Ecto neural progenitor cell (in vitro differentiated cells): ENCODE results near the gene DNAAF1.
"Not testable (repeated sequence)": the region's sequence is repeated elsewhere in the genome, so short reads cannot be mapped to it uniquely, and the experiment has no call there.

ENCODE experiments used
- DNase-seq: peaks from one replicate; pipeline ENCODE4 v3.0.0-alpha.2; 2018; ENCODE audit warnings: low spot score

Gene DNAAF1

DNA sequence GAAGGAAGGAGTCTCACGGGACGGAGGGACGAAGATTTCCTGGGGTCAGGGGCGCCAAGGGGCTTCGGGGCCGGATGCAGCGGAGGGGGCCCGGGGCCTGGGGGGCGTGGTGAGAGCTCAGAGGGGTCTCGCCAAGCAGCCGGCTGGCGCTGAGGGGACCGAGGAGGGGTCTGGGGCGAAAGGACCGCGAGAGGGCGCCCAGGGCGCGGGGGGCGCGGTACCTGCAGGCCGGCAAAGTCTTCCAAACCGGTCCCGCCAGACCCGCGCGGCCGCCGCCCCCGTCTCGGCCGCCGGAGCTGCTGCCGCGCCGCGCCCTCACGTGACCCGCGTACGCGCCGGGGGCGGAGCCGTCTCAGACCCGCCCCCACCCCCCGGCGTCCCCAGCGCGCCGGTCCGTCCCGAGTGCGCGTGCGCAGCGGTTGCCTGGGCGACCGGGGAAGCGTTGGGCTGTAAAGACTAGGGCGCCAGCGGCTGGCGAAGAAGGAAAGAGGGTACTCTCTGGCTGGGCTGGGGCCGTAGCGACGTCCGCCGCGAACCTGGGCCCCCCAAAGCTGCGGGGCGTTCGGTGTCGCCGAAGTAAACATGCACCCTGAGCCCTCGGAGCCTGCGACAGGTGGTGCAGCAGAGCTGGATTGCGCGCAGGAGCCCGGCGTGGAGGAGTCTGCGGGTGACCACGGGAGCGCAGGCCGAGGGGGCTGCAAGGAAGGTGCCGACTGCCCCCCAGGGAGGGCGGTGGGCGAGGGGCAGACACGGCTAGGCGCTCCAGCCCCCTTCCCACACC lies at the start of gene DNAAF1, which contains the start of gene HSDL1:
Gene DNAAF1 (plus strand): TSS at position 450 of the 781 bp plus-strand sequence. CDS start 133 bp downstream, at position 583.
Gene HSDL1 (minus strand): TSS at position 319 of the 781 bp plus-strand sequence. CDS start 13,856 bp downstream, outside the sequence.
- peak; percentile 97 for DNase-seq

- DNase-seq, result no peak
Measured at GRCh38 chr16:84095466-84095865, 49.6 kb upstream of the DNAAF1 start.

GRCh38 chr16:84096447-84097005 lies 48.6 kb upstream of the DNAAF1 start:
- no peak for DNase-seq

DNA sequence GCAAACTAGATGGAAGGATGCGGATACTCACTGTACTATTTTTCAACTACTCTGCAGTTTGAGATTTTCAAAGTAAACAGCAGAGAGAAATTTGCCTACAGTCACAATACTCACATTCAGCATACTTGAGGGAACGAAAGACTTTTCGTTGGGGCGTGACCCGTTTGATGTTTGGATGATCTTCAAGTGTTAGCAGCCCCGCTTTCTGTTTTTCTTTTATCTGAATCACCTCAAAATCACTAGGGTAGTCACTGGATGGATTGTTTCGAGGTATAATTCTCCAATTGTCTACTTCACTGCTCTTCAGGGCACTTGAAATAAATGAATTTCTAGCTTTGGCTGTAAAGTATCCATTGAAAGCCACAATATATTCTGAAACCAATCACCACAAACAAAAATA lies 46.2 kb upstream of the DNAAF1 start:
- no peak for DNase-seq

DNA sequence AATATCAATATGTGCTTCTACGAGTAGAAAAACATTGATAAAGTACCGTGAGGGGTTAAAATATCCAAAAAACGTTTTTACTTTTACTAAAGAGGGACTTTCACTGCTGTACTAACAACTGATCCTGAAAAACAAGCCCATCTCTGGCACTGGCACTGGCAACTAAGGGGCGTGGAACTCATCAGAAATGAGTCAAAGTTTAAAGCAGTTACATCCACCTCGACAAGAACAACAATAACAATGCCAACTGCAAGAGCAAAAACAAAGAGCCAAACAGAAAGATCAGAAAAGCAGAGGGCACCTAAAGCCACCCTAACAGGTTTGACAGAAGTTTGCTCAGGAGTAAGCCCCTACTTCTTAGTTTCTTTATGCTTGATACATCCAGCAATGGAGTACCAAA lies 41.4 kb upstream of the DNAAF1 start:
- DNase-seq, result no peak

- no peak for DNase-seq
Measured at GRCh38 chr16:84104231-84104630, 40.9 kb upstream of the DNAAF1 start.

- no peak for DNase-seq
Measured at GRCh38 chr16:84105301-84105815, 39.8 kb upstream of the DNAAF1 start.

GRCh38 chr16:84105948-84106740 lies 39.0 kb upstream of the DNAAF1 start:
- DNase-seq, result no peak

- no peak for DNase-seq
Measured at GRCh38 chr16:84107921-84108320, 37.2 kb upstream of the DNAAF1 start.

- no peak for DNase-seq
Measured at GRCh38 chr16:84109598-84110335, 35.3 kb upstream of the DNAAF1 start.

GRCh38 chr16:84110527-84110926 lies 34.6 kb upstream of the DNAAF1 start:
- DNase-seq, result no peak

- no peak for DNase-seq
Measured at GRCh38 chr16:84111525-84111924, 33.6 kb upstream of the DNAAF1 start.

DNA sequence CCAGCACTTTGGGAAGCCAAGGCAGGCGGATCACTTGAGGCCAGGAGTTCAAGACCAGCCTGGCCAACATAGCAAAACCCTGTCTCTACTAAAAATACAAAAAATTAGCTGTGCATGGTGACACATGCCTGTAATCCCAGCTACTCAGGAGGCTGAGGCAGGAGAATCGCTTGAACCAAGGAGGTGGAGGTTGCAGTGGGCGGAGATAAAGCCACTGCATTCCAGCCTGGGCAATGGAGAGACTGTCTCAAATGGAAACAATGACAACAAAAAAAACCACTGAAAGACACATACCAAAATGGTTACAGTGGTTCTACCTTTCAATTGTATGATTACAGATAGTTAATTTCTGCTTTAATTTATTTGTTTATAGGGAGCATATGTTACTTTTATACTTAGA lies 33.2 kb upstream of the DNAAF1 start:
- DNase-seq, result not testable (repeated sequence)

- DNase-seq, result no peak
Measured at GRCh38 chr16:84115919-84116719, 29.0 kb upstream of the DNAAF1 start.

- peak; percentile 99 for DNase-seq
Measured at GRCh38 chr16:84116720-84117493, 28.2 kb upstream of the DNAAF1 start, which contains the start of gene MBTPS1. MBTPS1 (minus strand) TSS chr16:84116942; CDS start chr16:84101783, 15,159 bp downstream.

GRCh38 chr16:84117494-84117843 lies 27.6 kb upstream of the DNAAF1 start:
- DNase-seq, result no peak

GRCh38 chr16:84118315-84118714 lies 26.8 kb upstream of the DNAAF1 start:
- not testable (repeated sequence) for DNase-seq

GRCh38 chr16:84119368-84119767 lies 25.7 kb upstream of the DNAAF1 start:
- no peak for DNase-seq

DNA sequence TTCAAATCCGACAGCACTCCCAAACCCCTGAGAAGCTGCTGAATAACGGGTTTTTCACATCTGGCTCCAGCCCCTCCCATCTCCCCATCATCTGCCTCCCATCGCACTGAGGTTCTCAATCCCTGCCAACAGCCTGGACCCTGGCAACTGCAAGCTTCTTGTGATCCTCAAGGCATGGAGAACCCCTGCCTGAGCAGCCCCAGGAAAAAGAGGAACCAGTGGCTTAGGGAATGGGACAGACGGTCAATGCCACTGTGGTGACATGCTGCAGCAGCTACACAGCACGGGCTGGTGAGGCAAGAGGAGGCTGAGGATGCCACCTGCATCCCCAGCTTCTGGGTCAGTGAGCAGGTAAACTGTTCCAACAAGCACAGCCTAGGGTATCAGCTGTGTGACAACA lies 25.1 kb upstream of the DNAAF1 start:
- DNase-seq, result no peak

DNA sequence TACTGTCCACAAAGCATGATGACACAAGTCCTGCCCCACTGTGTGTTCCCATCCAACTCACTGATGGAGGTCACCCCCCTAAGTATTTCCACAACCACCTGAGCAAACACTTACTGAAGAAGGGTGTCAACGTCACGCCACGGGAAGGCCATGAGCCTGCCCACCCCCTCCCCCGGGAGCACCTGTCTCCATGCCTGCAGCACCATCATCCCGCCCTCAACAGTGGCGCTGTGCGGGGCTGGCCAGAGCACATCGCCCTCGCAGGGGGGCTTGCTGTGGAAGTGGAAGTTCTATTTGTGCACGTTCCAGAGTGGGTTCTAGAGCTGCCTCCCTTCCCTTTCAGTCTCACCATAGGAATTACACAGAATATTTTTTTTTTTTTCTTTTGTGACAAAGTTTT lies 24.1 kb upstream of the DNAAF1 start:
- no peak for DNase-seq
